A673 (cell line): Measurements from ENCODE around the gene SLC66A2.

ENCODE experiments used
- CTCF ChIP-seq: fragments of 300-800, 200-600 bp; sonication (generic); conservative IDR thresholded peaks from 2 replicates; pipeline ENCODE4 v1.5.1; 2017; ENCODE audit warnings: low read depth, mild to moderate bottlenecking, antibody characterized with exemption, low read length, moderate library complexity, mixed read lengths
- EZH2 ChIP-seq: fragments of 200-600 bp; sonication (generic); IDR thresholded peaks from 2 replicates; pipeline ENCODE4 v1.6.1; 2017; ENCODE audit warnings: borderline replicate concordance, low read depth, mild to moderate bottlenecking, mixed read lengths, antibody characterized with exemption, low read length; ENCODE audit not compliant: poor library complexity, severe bottlenecking

GRCh38 chr18:79954791-79955190 is 3.3 kb upstream of the SLC66A2 start:
- TF ChIP-seq CTCF (no peak), EZH2 (no peak)
